ENCODE measurements around the gene RUFY1. TPM values are rescaled to one million over a fixed set of nuclear protein-coding genes. Genes with fewer than 3 reads are reported as not detected.

RUFY1 gene
- polyA plus RNA-seq, 1 donor (not counting 4 experiments of a cell fraction or from before 2014, with no cell fraction given), result 25.2 TPM

DNA sequence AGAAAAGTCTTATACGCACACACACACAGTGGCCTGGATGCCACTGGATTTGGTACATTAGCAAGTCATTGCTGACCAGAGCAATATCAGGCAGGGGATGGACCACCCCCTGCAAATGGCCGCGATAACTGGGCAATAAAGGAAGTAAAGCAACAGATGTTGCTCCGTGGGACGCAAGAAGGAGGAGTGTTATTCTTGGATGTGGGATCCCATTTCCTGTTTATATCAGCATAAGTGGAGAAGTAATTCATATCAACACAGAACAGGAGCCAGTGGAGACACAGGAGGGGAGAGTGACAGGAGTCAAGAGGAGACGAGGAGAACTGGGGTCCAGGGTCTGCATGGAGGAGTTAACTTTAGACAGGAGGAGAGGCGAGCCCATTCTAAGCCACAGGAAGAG is 18.4 kb downstream of the RUFY1 start:
- Histone ChIP-seq H2AFZ (ENCODE audit: control insufficient read depth, low read length) (no peak overlapping the region), H3K27ac (ENCODE audit: control insufficient read depth, insufficient read depth, low read length) (no peak overlapping the region), H3K4me3 (ENCODE audit: control insufficient read depth in 2 of 3, extremely low read depth in 1 of 3, insufficient read depth in 2 of 3, low read depth in 1 of 3, low read length in 3 of 3) (no peak overlapping the region), H3K79me2 (ENCODE audit: control insufficient read depth, insufficient read depth, low read length) (no peaks in the 10 kb centered on the region), H3K27me3 (ENCODE audit: control insufficient read depth, extremely low read depth, insufficient read depth, low read length) (no peaks in the 10 kb centered on the region), H3K4me1 (ENCODE audit: control insufficient read depth, extremely low read depth, insufficient read depth, low read length) (no peaks in the 10 kb centered on the region), H3K9me3 (ENCODE audit: control insufficient read depth, low read depth, low read length) (no peaks in the 10 kb centered on the region), H3K4me2 (ENCODE audit: control insufficient read depth, extremely low read depth, insufficient read depth, low read depth, low read length) (no peak overlapping the region), H3K36me3 (ENCODE audit: control insufficient read depth in 2 of 2, extremely low read depth in 1 of 2, insufficient read depth in 2 of 2, low read length in 2 of 2) (peaks cover 21 to 27% of the 10 kb centered on the region in 2 experiments), H4K20me1 (ENCODE audit: control insufficient read depth, extremely low read depth, insufficient read depth, low read length) (no peaks in the 10 kb centered on the region), H3K9ac (ENCODE audit: control insufficient read depth, extremely low read depth, insufficient read depth, low read length) (no peak overlapping the region), H3K9me1 (ENCODE audit: control insufficient read depth, extremely low read depth, insufficient read depth, low read length) (no peaks in the 10 kb centered on the region)
- dilution Hi-C loops (cut with MboI; ENCODE audit: extremely low pct_ligation_motif_present, low sequenced_read_pairs), result no loop called here
- no peak for TF ChIP-seq EZH2 (IDR thresholded peaks at IDR 0.05; ENCODE audit: low read length)
- TF ChIP-seq, protein P1, sequence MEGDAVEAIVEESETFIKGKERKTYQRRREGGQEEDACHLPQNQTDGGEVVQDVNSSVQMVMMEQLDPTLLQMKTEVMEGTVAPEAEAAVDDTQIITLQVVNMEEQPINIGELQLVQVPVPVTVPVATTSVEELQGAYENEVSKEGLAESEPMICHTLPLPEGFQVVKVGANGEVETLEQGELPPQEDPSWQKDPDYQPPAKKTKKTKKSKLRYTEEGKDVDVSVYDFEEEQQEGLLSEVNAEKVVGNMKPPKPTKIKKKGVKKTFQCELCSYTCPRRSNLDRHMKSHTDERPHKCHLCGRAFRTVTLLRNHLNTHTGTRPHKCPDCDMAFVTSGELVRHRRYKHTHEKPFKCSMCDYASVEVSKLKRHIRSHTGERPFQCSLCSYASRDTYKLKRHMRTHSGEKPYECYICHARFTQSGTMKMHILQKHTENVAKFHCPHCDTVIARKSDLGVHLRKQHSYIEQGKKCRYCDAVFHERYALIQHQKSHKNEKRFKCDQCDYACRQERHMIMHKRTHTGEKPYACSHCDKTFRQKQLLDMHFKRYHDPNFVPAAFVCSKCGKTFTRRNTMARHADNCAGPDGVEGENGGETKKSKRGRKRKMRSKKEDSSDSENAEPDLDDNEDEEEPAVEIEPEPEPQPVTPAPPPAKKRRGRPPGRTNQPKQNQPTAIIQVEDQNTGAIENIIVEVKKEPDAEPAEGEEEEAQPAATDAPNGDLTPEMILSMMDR (optimal IDR thresholded peaks at IDR 0.05 in 1 of 3, IDR thresholded peaks at IDR 0.05 in 1 of 3, conservative IDR thresholded peaks at IDR 0.05 in 1 of 3; ENCODE audit: extremely low read depth in 1 of 3, insufficient read depth in 2 of 3, low read length in 3 of 3), result no peak
- no peak for FAIRE-seq
- no peak for DNase-seq (ENCODE audit: low read depth, low spot score)

DNA sequence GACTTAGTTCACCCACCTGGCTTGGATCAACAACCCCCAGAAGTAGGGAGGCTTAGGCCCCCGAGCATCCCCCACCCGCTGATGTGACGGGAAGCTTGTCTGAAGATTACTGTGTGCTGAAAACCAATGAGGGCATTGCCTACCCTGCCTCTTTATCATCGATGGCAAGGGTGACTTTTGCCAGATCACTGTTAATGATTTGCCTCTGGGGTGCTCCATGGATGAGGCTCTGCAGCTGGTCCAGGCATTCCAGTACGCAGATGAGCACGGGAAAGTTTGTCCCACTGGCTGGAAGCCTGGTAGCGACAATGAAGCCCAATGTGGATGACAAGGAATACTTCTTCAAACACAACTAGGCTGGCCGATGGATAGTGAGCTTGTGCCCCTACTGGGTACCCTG is 22.0 kb downstream of the RUFY1 start:
- Histone ChIP-seq H3K9me3 (ENCODE audit: control insufficient read depth, low read depth, low read length) (no peaks in the 10 kb centered on the region), H2AFZ (ENCODE audit: control insufficient read depth, low read length) (no peak overlapping the region), H3K79me2 (ENCODE audit: control insufficient read depth, insufficient read depth, low read length) (no peaks in the 10 kb centered on the region), H3K36me3 (ENCODE audit: control insufficient read depth in 2 of 2, extremely low read depth in 1 of 2, insufficient read depth in 2 of 2, low read length in 2 of 2) (peaks cover 22 to 25% of the 10 kb centered on the region in 2 experiments), H3K4me2 (ENCODE audit: control insufficient read depth, extremely low read depth, insufficient read depth, low read depth, low read length) (no peak overlapping the region), H3K9me1 (ENCODE audit: control insufficient read depth, extremely low read depth, insufficient read depth, low read length) (no peaks in the 10 kb centered on the region), H4K20me1 (ENCODE audit: control insufficient read depth, extremely low read depth, insufficient read depth, low read length) (no peaks in the 10 kb centered on the region), H3K4me3 (ENCODE audit: control insufficient read depth in 2 of 3, extremely low read depth in 1 of 3, insufficient read depth in 2 of 3, low read depth in 1 of 3, low read length in 3 of 3) (no peak overlapping the region), H3K9ac (ENCODE audit: control insufficient read depth, extremely low read depth, insufficient read depth, low read length) (no peak overlapping the region), H3K27ac (ENCODE audit: control insufficient read depth, insufficient read depth, low read length) (no peak overlapping the region), H3K4me1 (ENCODE audit: control insufficient read depth, extremely low read depth, insufficient read depth, low read length) (no peaks in the 10 kb centered on the region), H3K27me3 (ENCODE audit: control insufficient read depth, extremely low read depth, insufficient read depth, low read length) (no peaks in the 10 kb centered on the region)
- dilution Hi-C loops (cut with MboI; ENCODE audit: extremely low pct_ligation_motif_present, low sequenced_read_pairs), result no loop called here
- TF ChIP-seq, protein P1 (optimal IDR thresholded peaks at IDR 0.05 in 1 of 3, IDR thresholded peaks at IDR 0.05 in 1 of 3, conservative IDR thresholded peaks at IDR 0.05 in 1 of 3; ENCODE audit: extremely low read depth in 1 of 3, insufficient read depth in 2 of 3, low read length in 3 of 3), result no peak
- TF ChIP-seq EZH2 (IDR thresholded peaks at IDR 0.05; ENCODE audit: low read length), result no peak
- DNase-seq (ENCODE audit: low read depth, low spot score), result no peak
- FAIRE-seq, result no peak
